GM12892 (cell line): Measurements from ENCODE around the gene BBLN.
"Not testable (repeated sequence)": the region's sequence is repeated elsewhere in the genome, so short reads cannot be mapped to it uniquely, and the experiment has no call there.

Experiments
- DNase-seq: peaks from one replicate; pipeline ENCODE4 v3.0.0; 2011; ENCODE audit not compliant: insufficient read length
- FAIRE-seq: peaks from 2 replicates; lab custom pipeline; 2011; peaks lifted over from hg19 to GRCh38; lab: Jason Lieb, UNC
- POLR2A ChIP-seq: IDR thresholded peaks from 2 replicates; pipeline ENCODE4 v1.6.1; 2011; ENCODE audit warnings: low read depth, low read length, control low read depth
- POLR2AphosphoS5 ChIP-seq: IDR thresholded peaks from 2 replicates; pipeline ENCODE4 v1.6.1; 2011; ENCODE audit warnings: low read depth, low read length, control low read depth
- TAF1 ChIP-seq: IDR thresholded peaks from 2 replicates; pipeline ENCODE4 v1.6.1; 2011; ENCODE audit warnings: low read depth, mild to moderate bottlenecking, control low read depth, low read length, borderline replicate concordance

The BBLN gene

GRCh38 chr9:128125580-128126354, 34.3 kb upstream of the BBLN start:
- no peak for DNase-seq
- peak; percentile 42 for FAIRE-seq
- TF ChIP-seq POLR2A (peak; percentile 56; the same call in 1 of the 2 replicates), POLR2AphosphoS5 (no peak)

- peak; percentile 78 for FAIRE-seq
- TF ChIP-seq POLR2AphosphoS5 (no peak), TAF1 (peak; percentile 47; the same call in 1 of the 2 replicates), POLR2A (peak; percentile 40; the same call in 1 of the 2 replicates)
- peak; percentile 69 for DNase-seq
These were observed 32.5 kb upstream of the BBLN start, which contains the start of gene PTGES2 for GRCh38 chr9:128127568-128127989. TSS of gene PTGES2 (minus strand) at chr9:128127729. CDS start at chr9:128127717, 12 bp downstream.

GRCh38 chr9:128127990-128128835, 31.9 kb upstream of the BBLN start:
- FAIRE-seq (peak; percentile 73), DNase-seq (peak; percentile 73)
- TF ChIP-seq POLR2AphosphoS5 (no peak), POLR2A (no peak), TAF1 (no peak)

GRCh38 chr9:128128836-128129590, 31.1 kb upstream of the BBLN start:
- no peak for TF ChIP-seq TAF1
- no peak for TF ChIP-seq POLR2AphosphoS5
- no peak for TF ChIP-seq POLR2A
- DNase-seq (no peak), FAIRE-seq (no peak)

GRCh38 chr9:128129976-128130590, 30.0 kb upstream of the BBLN start:
- FAIRE-seq, DNase-seq: not testable (repeated sequence)

DNA sequence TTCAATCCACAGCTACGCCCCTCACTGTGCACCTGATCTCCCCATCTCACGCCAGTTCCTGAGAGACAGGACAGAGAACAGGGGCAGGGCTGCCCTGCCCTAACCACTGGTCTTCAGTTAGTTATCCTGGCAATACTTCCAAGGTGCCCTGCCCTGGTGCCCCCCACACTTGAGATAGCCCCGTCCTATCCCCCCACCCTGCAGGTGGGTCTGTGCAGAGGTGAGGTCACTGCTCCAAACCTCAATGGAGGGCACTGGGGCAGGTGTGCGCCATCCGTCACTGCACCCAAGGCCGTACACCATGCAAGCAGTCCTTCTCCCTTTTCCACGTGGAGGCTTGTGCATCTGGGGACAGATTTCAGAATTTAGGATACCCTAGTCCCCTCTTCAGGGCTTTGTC, 29.4 kb upstream of the BBLN start:
- not testable (repeated sequence) for FAIRE-seq, DNase-seq

GRCh38 chr9:128131346-128131745, 28.7 kb upstream of the BBLN start:
- not testable (repeated sequence) for DNase-seq, FAIRE-seq

DNA sequence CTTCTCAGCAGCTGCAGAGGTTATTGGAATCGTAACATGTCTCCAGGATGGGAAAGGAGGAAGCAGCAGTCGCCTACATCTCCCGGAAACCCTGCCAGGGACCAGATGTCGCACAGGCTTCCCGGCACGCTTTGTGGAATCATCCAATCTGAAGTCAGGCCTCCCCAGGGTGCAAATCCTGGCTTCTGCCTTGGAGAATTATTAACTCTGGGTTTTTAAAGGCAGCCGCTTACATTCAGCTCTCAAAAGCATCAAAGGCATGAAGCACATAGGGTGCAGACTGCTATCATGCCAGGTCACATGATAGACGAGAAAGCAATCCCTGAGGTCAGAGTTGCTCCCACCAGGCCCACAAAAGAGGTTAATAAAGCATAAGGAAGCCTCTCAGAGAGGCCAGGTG, 27.9 kb upstream of the BBLN start:
- DNase-seq, FAIRE-seq: not testable (repeated sequence)

DNA sequence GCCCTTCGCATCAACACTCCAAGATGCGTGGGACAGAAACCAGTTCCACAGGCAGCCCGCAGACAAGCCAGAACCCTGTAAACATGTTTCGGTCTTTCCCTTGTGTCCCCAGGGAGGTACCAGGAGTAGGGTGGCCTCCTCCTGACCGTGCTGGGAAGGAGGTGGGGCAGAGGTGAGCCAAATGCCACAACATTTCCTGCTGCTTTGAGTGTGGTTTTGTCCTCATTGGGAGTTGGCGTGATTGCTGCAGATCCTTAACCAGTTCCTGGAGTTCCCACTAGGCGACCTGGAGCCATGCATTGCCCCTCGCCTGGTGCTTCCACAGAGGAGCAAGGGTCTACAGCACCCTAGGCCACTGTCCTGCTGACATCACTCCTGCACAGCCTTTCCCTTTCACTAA, 24.5 kb upstream of the BBLN start:
- not testable (repeated sequence) for FAIRE-seq, DNase-seq

- no peak for FAIRE-seq
- no peak for DNase-seq
- TF ChIP-seq POLR2A (no peak), TAF1 (no peak), POLR2AphosphoS5 (no peak)
These were observed 23.0 kb upstream of the BBLN start for GRCh38 chr9:128136816-128137793.

DNA sequence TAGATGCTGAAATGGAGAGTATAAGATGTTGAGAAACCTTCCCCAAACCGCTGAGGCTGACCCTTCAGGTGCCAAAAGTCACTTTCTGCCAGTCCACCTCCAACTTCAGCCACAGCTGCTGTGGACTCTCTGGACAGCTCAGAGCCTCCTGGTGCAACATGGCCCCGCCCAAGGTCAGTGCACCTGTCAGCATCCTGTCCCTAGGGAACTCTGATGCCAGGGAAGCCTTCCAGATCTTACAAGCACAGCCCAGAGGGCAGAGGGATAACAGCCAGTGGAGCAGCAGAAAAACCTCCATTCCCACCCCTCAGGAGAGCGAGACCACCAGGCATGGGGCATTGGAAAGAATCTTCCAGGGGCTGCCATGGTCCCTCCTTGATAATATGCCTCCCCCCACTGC, 22.1 kb upstream of the BBLN start:
- FAIRE-seq (no peak), DNase-seq (no peak)
- TF ChIP-seq POLR2A (no peak), TAF1 (no peak), POLR2AphosphoS5 (no peak)
